Suppressor macrophage treated with lipopolysaccharide for 4 hours (primary cell): Measurements from ENCODE around the gene JPT1.

ENCODE experiments used
- DNase-seq: peaks from one replicate; pipeline ENCODE4 v3.0.0-alpha.2; 2020

Gene JPT1

DNA sequence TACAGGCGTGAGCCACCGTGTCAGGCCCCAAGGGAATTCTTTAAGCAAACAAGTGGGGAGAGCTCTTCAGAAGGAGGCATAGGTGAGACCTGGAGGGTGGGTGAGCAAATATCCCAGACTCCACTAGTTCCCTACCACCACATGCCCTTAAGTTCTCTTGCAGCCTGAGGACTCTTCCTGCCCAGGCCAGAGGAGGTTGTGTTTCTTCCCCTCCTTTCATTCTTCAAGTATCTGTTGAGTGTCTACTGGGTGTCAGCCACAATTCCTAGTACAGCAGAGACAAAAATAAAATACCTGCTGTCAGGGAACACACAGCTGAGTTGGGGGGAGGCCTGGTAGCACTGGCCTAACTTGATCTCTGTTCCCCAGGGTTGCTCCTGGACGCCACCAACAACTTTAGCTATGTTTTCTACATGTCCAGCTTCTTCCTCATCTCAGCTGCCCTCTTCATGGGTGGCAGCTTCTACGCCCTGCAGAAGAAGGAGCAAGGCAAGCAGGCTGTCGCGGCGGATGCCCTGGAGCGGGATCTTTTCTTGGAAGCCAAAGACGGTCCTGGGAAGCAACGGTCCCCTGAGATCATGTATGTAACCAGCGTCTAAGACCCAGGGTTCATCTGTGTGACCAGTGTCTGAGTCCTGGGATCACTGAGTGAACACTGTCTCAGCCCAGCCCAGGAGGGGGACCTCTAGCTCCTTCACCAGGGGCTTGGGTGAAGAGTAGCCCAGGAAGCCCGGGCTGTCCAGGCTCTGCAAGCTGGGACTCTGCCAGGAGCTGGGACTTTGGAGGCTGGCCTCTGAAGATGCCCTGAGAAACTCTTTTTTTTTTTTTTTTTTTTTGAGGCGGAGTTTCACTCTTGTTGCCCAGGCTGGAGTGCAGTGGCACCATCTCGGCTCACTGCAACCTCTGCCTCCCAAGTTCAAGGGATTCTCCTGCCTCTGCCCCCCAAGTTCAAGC, 50.4 kb downstream of the JPT1 start:
- no peak for DNase-seq

DNA sequence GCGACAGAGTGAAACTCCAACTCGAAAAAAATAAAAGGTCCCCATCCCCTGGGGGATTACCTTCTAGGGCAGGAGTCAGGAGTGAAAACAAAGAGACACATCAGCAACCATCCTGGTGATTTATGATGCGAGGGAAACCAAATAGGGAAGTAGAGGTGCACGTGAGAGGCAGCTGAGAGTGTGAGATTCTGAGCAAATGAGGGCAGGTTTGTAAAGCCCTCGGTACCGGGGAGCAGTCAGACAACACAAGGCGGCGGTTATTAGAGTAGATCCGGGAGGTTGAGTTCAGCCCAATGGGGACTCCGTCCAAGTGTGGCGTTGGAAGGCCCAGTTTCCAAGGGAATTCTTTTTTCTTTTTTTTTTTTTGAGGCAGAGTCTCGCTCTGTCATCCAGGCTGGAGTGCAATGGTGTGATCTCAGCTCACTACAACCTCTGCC, 51.9 kb downstream of the JPT1 start:
- DNase-seq, result peak; percentile 69

GRCh38 chr17:75099881-75100595, 54.3 kb downstream of the JPT1 start:
- DNase-seq, result no peak

- DNase-seq, result no peak
Observed at GRCh38 chr17:75098861-75099260, 55.5 kb downstream of the JPT1 start.

GRCh38 chr17:75097865-75098264, 56.4 kb downstream of the JPT1 start:
- no peak for DNase-seq

DNA sequence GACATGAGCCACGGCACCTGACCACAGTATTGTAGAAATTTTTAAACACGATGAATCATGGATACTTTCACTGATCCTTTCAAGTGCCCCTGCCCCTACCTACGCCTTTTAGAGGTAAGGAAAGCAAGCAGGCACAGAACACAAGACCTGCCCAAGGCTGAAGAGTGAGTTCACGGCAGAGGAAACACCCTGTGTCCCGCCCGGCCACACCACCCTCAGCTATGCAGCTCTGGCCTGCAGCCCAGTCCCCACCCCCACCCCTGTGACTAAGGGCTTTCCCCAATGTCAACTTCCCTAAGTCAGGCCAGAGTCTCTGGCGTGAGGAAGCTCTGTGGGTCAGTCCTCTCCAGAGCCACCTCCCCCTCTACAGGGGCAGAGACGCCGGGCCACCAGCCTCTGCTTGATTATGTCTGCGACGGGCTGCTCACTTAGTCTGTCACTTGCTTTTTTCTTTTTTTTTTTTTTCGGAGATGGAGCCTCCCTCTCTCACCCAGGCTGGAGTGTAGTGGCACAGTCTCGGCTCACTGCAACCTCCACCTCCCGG, 58.2 kb downstream of the JPT1 start:
- DNase-seq, result peak; percentile 93

GRCh38 chr17:75094871-75095399, 59.4 kb downstream of the JPT1 start:
- DNase-seq, result no peak

DNA sequence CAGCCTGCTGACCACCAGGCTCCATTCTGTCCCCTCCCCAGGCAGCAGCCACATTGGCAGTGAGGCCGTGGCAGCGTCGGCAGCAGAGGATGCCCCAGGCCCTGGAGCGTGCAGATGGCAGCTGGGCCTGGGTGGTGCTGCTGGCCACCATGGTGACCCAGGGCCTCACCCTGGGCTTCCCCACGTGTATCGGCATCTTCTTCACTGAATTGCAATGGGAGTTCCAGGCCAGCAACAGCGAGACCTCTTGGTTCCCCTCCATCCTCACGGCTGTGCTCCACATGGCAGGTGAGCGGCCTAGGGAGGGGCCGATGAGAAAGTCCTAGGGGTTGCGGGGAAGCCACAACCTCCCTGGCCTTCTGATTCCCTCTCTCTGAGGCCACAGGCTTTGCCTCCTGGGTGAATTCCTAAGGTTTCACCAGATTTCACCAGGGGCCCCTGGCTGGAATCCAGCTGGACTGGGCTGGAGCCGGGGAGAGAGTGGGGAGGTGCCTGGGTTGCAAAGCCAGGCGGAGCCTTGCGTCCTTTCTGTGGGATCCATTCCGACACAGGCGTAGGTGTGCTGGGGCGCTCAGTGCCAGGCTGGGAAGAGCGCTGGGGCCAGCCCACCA, 60.7 kb downstream of the JPT1 start:
- DNase-seq, result no peak

DNA sequence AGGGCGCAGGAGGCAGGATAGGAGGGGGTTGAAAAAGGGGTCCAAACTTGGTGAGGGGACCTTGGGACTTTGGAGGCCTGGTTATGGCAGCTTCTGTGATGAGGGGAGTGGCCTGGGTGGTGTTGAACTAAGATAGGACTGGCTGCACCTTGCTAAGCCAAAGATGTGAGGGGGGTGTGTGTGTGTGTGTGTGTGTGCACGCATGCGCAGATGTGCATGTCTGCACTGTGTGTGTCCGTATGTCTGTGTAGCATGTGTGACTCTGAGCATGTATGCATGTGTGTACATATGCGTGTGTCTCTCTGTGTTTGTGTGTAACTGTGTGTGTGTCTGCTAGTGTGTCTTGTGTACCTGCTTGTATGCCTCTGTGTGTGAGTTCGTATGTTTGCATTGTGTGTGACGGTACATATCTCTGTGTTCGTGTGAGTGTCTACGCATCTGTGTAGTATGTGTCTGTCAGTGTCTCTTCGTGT, 62.4 kb downstream of the JPT1 start:
- DNase-seq, result no peak

- no peak for DNase-seq
Observed at GRCh38 chr17:75090871-75091854, 63.1 kb downstream of the JPT1 start.

DNA sequence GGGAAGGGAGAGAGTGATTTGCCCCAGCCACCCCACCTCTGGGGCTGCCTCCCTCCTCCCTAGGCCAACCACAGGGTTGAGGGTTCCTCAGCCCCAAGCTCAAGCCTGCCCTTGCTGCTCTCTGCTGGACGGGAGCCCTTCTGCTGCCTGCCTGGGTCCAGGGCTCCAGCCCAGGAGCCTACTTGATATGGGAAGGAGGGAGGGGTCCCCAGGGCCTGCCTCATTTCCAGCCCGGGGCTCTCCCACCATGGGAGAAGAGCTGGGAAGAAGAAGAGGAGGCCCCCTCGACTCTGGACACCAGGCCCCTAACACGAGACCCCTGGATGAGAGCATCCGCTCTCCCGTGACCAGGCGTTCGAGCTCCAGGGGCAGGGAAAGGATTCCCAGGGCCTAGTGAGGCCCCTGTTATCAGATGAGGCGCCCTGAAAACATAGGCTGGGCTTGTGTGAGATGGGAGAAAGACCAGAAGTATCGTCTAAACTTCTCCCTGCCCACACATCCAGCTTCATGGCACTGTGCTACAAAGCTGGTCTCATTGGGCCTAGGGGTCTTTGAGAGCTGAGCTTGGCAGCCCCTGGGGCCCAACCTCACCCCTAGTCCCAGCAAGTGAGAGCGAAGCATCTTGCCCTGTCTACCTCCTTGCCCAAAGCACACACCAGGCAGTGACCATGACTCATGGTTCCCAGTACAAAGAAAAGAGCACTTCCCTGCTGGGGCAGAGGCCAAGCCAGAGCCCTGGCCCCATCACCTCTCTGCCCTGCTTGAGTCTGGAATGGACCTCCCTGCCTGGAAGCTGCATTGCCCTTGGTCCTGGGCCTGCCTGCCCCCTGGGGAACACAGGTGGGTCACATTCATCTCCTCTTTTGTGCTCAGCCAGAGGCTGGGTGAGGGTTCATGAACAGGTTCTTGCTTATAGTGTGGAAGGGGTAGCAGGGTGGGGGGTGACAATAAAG, 65.6 kb downstream of the JPT1 start:
- peak; percentile 72 for DNase-seq

DNA sequence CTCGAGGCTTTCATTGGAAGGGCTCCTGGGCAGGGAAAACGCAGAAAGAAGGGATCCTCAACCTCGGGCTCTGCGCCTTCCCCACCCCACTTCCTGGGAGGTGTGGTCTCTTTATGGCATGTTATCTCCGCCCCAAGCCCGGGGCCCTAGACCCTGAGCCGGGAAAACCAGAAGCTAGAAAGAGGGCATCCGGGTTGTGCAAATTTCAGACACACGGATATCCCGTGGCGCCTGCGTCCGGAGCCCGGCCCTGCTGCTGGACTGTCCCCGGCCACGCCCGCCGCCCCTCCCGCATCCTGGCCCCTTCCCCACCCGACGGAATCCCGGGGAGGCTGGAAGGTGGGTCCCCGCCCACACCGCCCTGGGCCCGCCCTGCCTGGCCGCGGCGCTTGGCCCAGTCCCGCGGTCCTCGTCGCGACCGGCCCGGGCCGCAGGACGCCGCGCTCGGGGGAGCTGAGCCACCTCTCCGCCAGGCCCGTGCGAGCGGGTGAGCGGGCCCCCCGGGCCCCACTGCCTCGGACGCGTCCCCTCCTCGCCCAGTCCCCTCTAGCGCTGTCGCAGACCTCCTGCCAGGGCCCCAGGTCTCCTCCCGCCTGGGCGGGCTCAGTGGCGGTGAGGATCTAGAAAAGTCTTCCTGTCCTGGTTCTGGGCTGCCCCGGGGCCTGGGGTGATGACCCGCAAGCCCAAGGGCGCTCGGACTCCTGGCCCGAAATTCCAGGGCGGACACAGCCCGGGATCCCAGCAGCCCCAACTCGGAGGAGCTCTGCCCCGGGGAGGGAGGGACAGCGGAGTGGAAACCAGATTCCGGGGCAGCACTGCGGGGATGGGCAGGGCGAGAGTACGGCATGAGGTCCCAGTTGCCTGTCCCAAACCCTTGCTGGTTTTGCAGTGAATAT, 66.5 kb downstream of the JPT1 start, which contains the start of gene SLC16A5:
SLC16A5 (plus strand) TSS at position 397 of the 896 bp plus-strand sequence. CDS start 5,683 bp downstream, outside the sequence.
- DNase-seq, result peak; percentile 79

GRCh38 chr17:75087182-75087557, 67.1 kb downstream of the JPT1 start:
- DNase-seq, result no peak

DNA sequence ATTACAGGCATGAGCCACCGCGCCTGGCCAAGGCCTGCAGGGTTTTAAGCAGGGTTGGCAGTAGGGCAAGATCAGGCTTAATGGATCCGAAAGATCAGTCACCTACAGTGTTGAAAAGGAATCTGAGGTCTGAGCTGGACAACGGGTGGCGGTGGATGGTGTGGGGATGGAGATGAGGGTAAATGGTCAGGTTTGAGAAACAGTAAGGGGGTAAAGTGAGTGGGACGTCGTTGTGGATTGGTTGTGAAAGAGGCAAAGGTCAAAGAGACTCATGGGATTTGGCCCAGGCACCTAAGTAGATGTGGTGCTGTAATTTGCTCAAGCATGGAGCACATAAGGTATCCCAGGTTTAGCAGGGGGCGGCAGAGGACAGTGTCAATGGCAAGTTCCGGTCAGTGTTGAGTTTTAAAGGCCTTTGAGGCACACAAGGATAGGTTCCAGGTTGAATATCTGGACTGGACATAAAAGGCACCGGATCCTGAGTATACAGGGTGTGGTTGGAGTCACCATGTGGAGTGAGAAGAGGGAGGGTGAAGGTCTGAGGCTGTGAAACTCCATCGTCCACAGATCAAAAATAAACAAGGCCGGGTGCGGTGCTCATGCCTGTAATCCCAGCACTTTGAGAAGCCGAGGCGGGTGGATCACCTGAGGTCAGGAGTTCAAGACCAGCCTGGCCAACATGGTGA, 67.7 kb downstream of the JPT1 start:
- DNase-seq, result no peak
